ENCODE data around the gene ARHGAP22.

- TF ChIP-seq POLR2A (IDR thresholded peaks at IDR 0.05; ENCODE audit: low read depth, low read length) (no peak), POLR2AphosphoS5 (IDR thresholded peaks at IDR 0.05; ENCODE audit: low read depth, low read length) (no peak)
These were observed 25.5 kb downstream of the ARHGAP22 start for GRCh38 chr10:48579251-48579960.
